HFFc6 (cell line): Measurements from ENCODE around the gene ZER1. TPM values are rescaled to one million over a fixed set of nuclear protein-coding genes. Genes with fewer than 3 reads are reported as not detected.

Experiments
- DNase-seq: peaks from one replicate; pipeline ENCODE4 v3.0.0-alpha.2; 2018
- H3K27ac Mint-ChIP-seq: 2 replicates; pipeline ENCODE4 v1.8.0; 2020; ENCODE audit warnings: mild to moderate bottlenecking, mixed read lengths
- H3K27me3 Mint-ChIP-seq: 2 replicates; pipeline ENCODE4 v1.8.0; 2021; ENCODE audit warnings: mild to moderate bottlenecking, moderate library complexity, mixed read lengths; ENCODE audit not compliant: insufficient read depth
- H3K36me3 Mint-ChIP-seq: 2 replicates; pipeline ENCODE4 v1.8.0; 2021; ENCODE audit warnings: low read depth, mixed read lengths
- H3K4me1 Mint-ChIP-seq: 2 replicates; pipeline ENCODE4 v1.8.0; 2020; ENCODE audit warnings: low read depth, mixed read lengths
- H3K4me3 Mint-ChIP-seq: 2 replicates; pipeline ENCODE4 v1.8.0; 2020; ENCODE audit warnings: mild to moderate bottlenecking, moderate library complexity, mixed read lengths
- H3K9me3 Mint-ChIP-seq: 2 replicates; pipeline ENCODE4 v1.8.0; 2020; ENCODE audit warnings: mild to moderate bottlenecking, mixed read lengths
- total RNA-seq, 6 experiments: library from RNA; stranded (reverse); fragmentation: NEBNext Ultra II Directional; extraction: Animal tissue kit (Norgen Biotek cat#: 25700); gene quantifications; 2 replicates in 1 of 6; 3 replicates in 5 of 6; pipeline ENCODE4 v1.2.3, GENCODE V29; 2021
- TF ChIP-seq, protein P1 (sequence below): fragments of 200-600 bp; sonication (generic); IDR thresholded peaks from 2 replicates; pipeline ENCODE4 v1.5.0; 2021; ENCODE audit warnings: antibody characterized with exemption, mild to moderate bottlenecking

ZER1 gene
- total RNA-seq, 6 experiments from 2014 or later: 32.5 to 47.6 (median 37.8) TPM

DNA sequence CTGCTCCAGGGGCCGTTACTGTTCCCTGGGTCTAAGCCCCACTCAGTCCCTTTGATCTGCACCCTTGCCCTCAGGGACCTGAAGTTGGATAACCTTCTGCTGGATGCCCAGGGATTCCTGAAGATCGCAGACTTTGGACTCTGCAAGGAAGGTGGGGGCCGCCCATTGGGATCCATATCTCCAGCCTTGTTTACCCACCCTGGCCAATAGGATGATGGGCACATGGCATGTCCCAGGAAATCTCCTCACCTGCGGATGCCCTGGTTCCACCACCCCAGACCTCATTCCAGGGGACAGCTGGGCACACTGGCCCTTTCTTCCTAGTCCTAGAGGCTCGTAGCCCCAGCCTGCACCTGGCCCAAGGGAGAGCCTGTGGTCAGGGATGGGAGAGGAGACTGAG lies 53.3 kb downstream of the ZER1 start:
- Mint-ChIP-seq H3K36me3 (no peaks in the 10 kb centered on the region), H3K4me3 (no peak overlapping the region), H3K27ac (no peak overlapping the region), H3K9me3 (no peaks in the 10 kb centered on the region), H3K4me1 (peaks cover 3% of the 10 kb centered on the region), H3K27me3 (no peaks in the 10 kb centered on the region)
- DNase-seq: no peak
- TF ChIP-seq, protein P1, sequence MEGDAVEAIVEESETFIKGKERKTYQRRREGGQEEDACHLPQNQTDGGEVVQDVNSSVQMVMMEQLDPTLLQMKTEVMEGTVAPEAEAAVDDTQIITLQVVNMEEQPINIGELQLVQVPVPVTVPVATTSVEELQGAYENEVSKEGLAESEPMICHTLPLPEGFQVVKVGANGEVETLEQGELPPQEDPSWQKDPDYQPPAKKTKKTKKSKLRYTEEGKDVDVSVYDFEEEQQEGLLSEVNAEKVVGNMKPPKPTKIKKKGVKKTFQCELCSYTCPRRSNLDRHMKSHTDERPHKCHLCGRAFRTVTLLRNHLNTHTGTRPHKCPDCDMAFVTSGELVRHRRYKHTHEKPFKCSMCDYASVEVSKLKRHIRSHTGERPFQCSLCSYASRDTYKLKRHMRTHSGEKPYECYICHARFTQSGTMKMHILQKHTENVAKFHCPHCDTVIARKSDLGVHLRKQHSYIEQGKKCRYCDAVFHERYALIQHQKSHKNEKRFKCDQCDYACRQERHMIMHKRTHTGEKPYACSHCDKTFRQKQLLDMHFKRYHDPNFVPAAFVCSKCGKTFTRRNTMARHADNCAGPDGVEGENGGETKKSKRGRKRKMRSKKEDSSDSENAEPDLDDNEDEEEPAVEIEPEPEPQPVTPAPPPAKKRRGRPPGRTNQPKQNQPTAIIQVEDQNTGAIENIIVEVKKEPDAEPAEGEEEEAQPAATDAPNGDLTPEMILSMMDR: no peak

- Mint-ChIP-seq H3K27ac (no peak overlapping the region), H3K36me3 (no peaks in the 10 kb centered on the region), H3K4me1 (no peaks in the 10 kb centered on the region), H3K27me3 (no peaks in the 10 kb centered on the region), H3K4me3 (no peak overlapping the region), H3K9me3 (no peaks in the 10 kb centered on the region)
- TF ChIP-seq, protein P1: no peak
- no peak for DNase-seq
Measured at GRCh38 chr9:128718047-128718446, 53.7 kb downstream of the ZER1 start.

GRCh38 chr9:128716581-128717254 lies 55.0 kb downstream of the ZER1 start:
- Mint-ChIP-seq H3K27ac (no peak overlapping the region), H3K4me3 (no peak overlapping the region), H3K9me3 (no peaks in the 10 kb centered on the region), H3K27me3 (no peaks in the 10 kb centered on the region), H3K4me1 (no peaks in the 10 kb centered on the region), H3K36me3 (no peaks in the 10 kb centered on the region)
- TF ChIP-seq, protein P1: no peak
- DNase-seq: no peak

DNA sequence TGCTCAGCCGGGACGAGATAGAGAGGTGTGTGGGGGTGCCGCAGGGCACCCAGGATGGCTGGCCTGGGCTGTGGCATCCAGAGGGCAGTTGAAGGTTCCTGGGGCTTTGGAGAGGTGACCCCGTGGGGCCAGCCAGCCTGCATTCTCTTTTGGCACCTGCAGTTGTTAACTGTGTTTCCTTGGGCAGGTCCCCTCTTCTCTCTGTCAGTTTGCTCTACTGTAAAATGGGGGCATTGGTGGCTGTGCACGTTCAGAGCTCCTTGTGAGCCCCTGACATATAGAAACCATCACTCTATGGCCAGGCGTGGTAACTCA lies 56.3 kb downstream of the ZER1 start:
- no peaks in the 10 kb centered on the region for H3K4me1 Mint-ChIP-seq
- no peak overlapping the region for H3K4me3 Mint-ChIP-seq
- TF ChIP-seq, protein P1: no peak
- DNase-seq: no peak
- H3K9me3 Mint-ChIP-seq: no peaks in the 10 kb centered on the region
- H3K27ac Mint-ChIP-seq: no peak overlapping the region
- H3K27me3 Mint-ChIP-seq: no peaks in the 10 kb centered on the region
- H3K36me3 Mint-ChIP-seq: no peaks in the 10 kb centered on the region

DNA sequence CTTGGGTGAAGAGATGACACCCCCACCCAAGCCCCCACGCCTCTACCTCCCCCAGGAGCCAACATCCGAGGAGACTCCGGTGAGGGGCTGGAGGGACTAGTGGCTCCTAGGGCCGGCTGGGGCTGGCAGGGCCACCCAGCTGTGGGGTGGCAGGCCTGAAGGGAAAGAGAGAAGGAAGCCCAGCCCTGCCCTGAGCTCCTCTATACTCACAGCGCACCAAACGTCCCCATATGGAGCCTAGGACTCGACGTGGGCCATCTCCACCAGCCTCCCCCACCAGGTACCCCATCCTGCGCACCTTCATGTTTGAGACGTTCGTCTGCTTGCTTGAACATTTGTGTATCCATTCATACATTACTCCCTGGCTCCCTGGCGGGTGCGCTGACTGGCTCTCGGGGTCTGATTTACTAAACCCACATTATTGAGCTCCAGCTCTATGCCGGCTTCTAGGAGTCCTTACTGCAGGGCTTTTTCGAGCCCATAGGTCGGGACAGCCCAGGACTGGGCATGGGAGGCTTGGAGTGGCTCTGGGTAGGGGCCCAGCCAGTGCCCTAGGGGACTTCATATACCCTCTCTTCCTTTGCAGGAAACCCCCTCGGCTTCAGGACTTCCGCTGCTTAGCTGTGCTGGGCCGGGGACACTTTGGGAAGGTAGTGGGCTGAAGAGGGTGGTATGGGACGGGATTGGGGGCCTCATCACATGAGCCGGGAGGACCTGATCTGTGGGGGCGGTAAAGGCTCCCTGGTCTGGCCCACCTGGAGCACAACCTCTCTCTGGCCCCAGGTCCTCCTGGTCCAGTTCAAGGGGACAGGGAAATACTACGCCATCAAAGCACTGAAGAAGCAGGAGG lies 56.9 kb downstream of the ZER1 start:
- Mint-ChIP-seq H3K4me1 (no peaks in the 10 kb centered on the region), H3K4me3 (no peak overlapping the region), H3K9me3 (no peaks in the 10 kb centered on the region), H3K36me3 (no peaks in the 10 kb centered on the region), H3K27ac (no peak overlapping the region), H3K27me3 (no peaks in the 10 kb centered on the region)
- DNase-seq: no peak
- TF ChIP-seq, protein P1: no peak
